Endometrial microvascular endothelial cells (primary cell): ENCODE results near the gene GTF2H1. TPM values are rescaled to one million over a fixed set of nuclear protein-coding genes. Genes with fewer than 3 reads are reported as not detected.
"Not testable (repeated sequence)": the region's sequence is repeated elsewhere in the genome, so short reads cannot be mapped to it uniquely, and the experiment has no call there.

Experiments used
- in situ Hi-C: cut with HindIII; loops from 2 replicates; pipeline ENCODE4 v1.10.0; 2017; ENCODE audit warnings: low sequenced_read_pairs, low pct_unique_long_range_greater_than_20kb; ENCODE audit errors: inconsistent ontology term
- total RNA-seq: library from RNA; depleted of rRNA; stranded (reverse); fragments of >200 nt; gene quantifications from one replicate; pipeline ENCODE4 v1.2.3, GENCODE V29; 2015; ENCODE audit errors: inconsistent ontology term

The GTF2H1 gene
- total RNA-seq, 1 donor from 2014 or later: 64.0 TPM

- in situ Hi-C loops: no loop called here
Measured at GRCh38 chr11:18397921-18398320, 75.6 kb downstream of the GTF2H1 start.

GRCh38 chr11:18401077-18401476, 78.7 kb downstream of the GTF2H1 start:
- in situ Hi-C loops: not testable (repeated sequence)

DNA sequence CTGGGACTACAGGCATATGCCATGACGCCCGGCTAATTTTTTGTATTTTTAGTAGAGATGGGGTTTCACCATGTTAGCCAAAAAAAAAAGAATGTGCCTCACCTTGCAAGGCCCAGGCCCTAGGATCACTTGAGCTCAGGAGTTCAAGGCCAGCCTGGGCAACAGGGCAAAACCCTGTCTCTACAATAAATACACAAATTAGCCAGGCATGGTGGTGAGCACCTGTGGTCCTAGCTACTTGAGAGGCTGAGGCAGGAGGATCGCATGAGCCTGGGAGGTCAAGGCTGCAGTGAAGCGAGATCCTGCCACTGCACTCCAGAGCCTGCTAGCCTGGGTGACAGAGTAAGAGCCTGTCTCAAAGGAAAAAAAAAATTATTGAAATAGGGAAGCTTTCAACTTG, 81.7 kb downstream of the GTF2H1 start:
- in situ Hi-C loops: no loop called here

- in situ Hi-C loops: not testable (repeated sequence)
Measured at GRCh38 chr11:18407400-18407799, 85.0 kb downstream of the GTF2H1 start.

DNA sequence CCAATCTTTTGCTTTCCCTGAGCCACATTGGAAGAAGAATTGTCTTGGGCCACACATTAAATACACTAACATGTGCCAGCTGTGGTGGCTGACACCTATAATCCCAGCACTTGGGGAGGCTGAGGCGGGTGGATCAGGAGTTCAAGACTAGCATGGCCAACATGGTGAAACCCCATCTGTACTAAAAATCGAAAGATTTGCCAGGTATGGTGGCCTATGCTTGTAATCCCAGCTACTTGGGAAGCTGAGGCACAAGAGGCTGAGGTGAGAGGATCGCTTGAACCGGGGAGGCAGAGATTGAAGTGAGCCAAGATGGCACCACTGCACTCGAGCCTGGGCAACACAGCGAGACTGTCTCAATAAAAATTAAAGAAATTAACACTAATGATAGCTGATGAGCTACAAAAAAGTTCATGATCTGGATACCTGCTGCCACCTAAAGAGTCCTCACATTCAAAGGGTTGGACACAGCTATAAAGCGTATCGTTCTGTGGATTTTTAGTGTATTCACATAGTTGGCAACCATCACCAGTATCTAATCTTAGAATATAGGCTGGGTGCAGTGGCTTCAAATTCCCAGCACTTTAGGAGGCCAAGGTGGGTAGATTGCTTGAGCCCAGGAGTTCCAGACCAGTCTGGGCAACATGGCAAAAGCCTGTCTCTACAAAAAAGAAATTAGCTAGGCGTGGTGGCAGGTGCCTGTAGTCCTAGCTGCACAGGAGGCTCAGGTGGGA, 86.4 kb downstream of the GTF2H1 start:
- in situ Hi-C loops: no loop called here

GRCh38 chr11:18416459-18416858, 94.1 kb downstream of the GTF2H1 start:
- in situ Hi-C loops: no loop called here

Other genes with a start within 250 kb of the GTF2H1 start
- 32.0 TPM for gene SAAL1, start 216.5 kb upstream of the GTF2H1 start, total RNA-seq
- not detected for gene MRGPRX3, start 190.0 kb upstream of the GTF2H1 start, total RNA-seq
- not detected for gene MRGPRX4, start 149.7 kb upstream of the GTF2H1 start, total RNA-seq
- gene SAA4, start 85.8 kb upstream of the GTF2H1 start, total RNA-seq: not detected
- not detected for gene SAA2, start 73.9 kb upstream of the GTF2H1 start, total RNA-seq
- gene SAA1, start 56.3 kb upstream of the GTF2H1 start, total RNA-seq: not detected
- gene HPS5, start 427 bp upstream of the GTF2H1 start, total RNA-seq: 19.1 TPM
- 1,100 TPM for gene LDHA, start 72.0 kb downstream of the GTF2H1 start, total RNA-seq
- gene LDHC, start 89.8 kb downstream of the GTF2H1 start, total RNA-seq: not detected
- not detected for gene LDHAL6A, start 133.3 kb downstream of the GTF2H1 start, total RNA-seq
- 81.1 TPM for gene TSG101, start 204.4 kb downstream of the GTF2H1 start, total RNA-seq